IMR-90 (cell line): Measurements from ENCODE around the gene SESN1. TPM values are rescaled to one million over a fixed set of nuclear protein-coding genes. Genes with fewer than 3 reads are reported as not detected.

Experiments used
- ATAC-seq: fragments of 200-7000 bp; cut with Tn5 transposase; 2 replicates; pipeline ENCODE4 v1.9.1; 2020; ENCODE audit warnings: low read depth, mild to moderate bottlenecking, moderate library complexity
- BruUV-seq: library from RNA; stranded (reverse); fragments of 400-500 nt; replicated peaks from 2 replicates; lab custom pipeline; 2021; lab: Mats Ljungman, UMichigan
- CTCF ChIA-PET: fragments of 300-600 bp; formaldehyde crosslinking; extraction: SDS; loops from one replicate; lab custom pipeline; 2021; ENCODE audit warnings: antibody characterized with exemption; lab: Yijun Ruan, JAX
- POLR2A ChIA-PET: fragments of 300-600 bp; sonication (Branson Sonifier 250); formaldehyde crosslinking; loops from one replicate; lab custom pipeline; 2022; ENCODE audit warnings: antibody characterized with exemption; ENCODE audit not compliant: unreplicated experiment; lab: Charles Lee
- DNase-seq: peaks from one replicate; pipeline ENCODE4 v3.0.0; 2013
- H2AFZ ChIP-seq: replicated peaks from 2 replicates; pipeline ENCODE3; 2013; ENCODE audit warnings: low read length, mild to moderate bottlenecking; ENCODE audit not compliant: poor library complexity
- H2AK5ac ChIP-seq: 2 replicates; pipeline ENCODE4 v1.6.1; 2013; ENCODE audit warnings: low read depth, low read length, inconsistent platforms
- H2AK9ac ChIP-seq: replicated peaks from 2 replicates; pipeline ENCODE3; 2013; ENCODE audit warnings: mild to moderate bottlenecking, low read depth, low read length, moderate library complexity; ENCODE audit not compliant: poor library complexity
- H2BK120ac ChIP-seq: 2 replicates; pipeline ENCODE4 v1.6.1; 2013; ENCODE audit warnings: low read depth, low read length, inconsistent platforms
- H2BK15ac ChIP-seq: 3 replicates; pipeline ENCODE4 v1.6.1; 2013; ENCODE audit warnings: low read depth, low read length, inconsistent platforms
- H2BK20ac ChIP-seq: 2 replicates; pipeline ENCODE4 v1.6.1; 2013; ENCODE audit warnings: low read depth, mild to moderate bottlenecking, inconsistent platforms, low read length, moderate library complexity
- H2BK5ac ChIP-seq: 2 replicates; pipeline ENCODE4 v1.6.1; 2013; ENCODE audit warnings: mild to moderate bottlenecking, low read depth, low read length, inconsistent platforms; ENCODE audit not compliant: poor library complexity, severe bottlenecking
- H3K14ac ChIP-seq: replicated peaks from 2 replicates; pipeline ENCODE4 v1.6.1; 2013; ENCODE audit warnings: low read depth, low read length, inconsistent platforms
- H3K18ac ChIP-seq: 2 replicates; pipeline ENCODE4 v1.6.1; 2013; ENCODE audit warnings: low read depth, low read length, control low read depth
- H3K23ac ChIP-seq: 2 replicates; pipeline ENCODE4 v1.6.1; 2013; ENCODE audit warnings: low read depth, low read length, inconsistent platforms
- H3K27ac ChIP-seq: 2 replicates; pipeline ENCODE4 v1.5.1; 2013; ENCODE audit warnings: mild to moderate bottlenecking, control low read depth, low read length; ENCODE audit not compliant: insufficient read depth
- H3K27me3 ChIP-seq: 2 replicates; pipeline ENCODE4 v1.6.1; 2013; ENCODE audit warnings: low read length; ENCODE audit not compliant: control insufficient read depth, insufficient read depth
- H3K36me3 ChIP-seq: 2 replicates; pipeline ENCODE4 v1.6.1; 2013; ENCODE audit warnings: low read length, mixed read lengths; ENCODE audit not compliant: control insufficient read depth, insufficient read depth
- H3K4ac ChIP-seq: 2 replicates; pipeline ENCODE4 v1.6.1; 2013; ENCODE audit warnings: low read depth, low read length, inconsistent platforms
- H3K4me1 ChIP-seq: 2 replicates; pipeline ENCODE4 v1.6.1; 2013; ENCODE audit warnings: low read length, mixed read lengths; ENCODE audit not compliant: control insufficient read depth, insufficient read depth
- H3K4me2 ChIP-seq: 2 replicates; pipeline ENCODE4 v1.6.1; 2013; ENCODE audit warnings: low read depth, mild to moderate bottlenecking, control low read depth, low read length, moderate library complexity
- H3K4me3 ChIP-seq: 2 replicates; pipeline ENCODE4 v1.5.1; 2013; ENCODE audit warnings: low read depth, mild to moderate bottlenecking, control low read depth, low read length, moderate library complexity; ENCODE audit not compliant: insufficient read depth
- H3K56ac ChIP-seq: 2 replicates; pipeline ENCODE4 v1.6.1; 2013; ENCODE audit warnings: low read length, inconsistent platforms; ENCODE audit not compliant: insufficient read depth; ENCODE audit errors: extremely low read depth
- H3K79me1 ChIP-seq, 2 experiments: 2 replicates each; pipeline ENCODE4 v1.6.1; 2013; ENCODE audit warnings: low read length in 2 of 2, inconsistent platforms in 1 of 2, low read depth in 1 of 2
- H3K9ac ChIP-seq: 2 replicates; pipeline ENCODE4 v1.6.1; 2013; ENCODE audit warnings: low read depth, low read length, control low read depth
- H3K9me1 ChIP-seq: 2 replicates; pipeline ENCODE4 v1.6.1; 2013; ENCODE audit warnings: low read length, inconsistent platforms; ENCODE audit not compliant: insufficient read depth
- H3K9me3 ChIP-seq: 2 replicates; pipeline ENCODE4 v1.6.1; 2013; ENCODE audit warnings: low read length; ENCODE audit not compliant: control insufficient read depth, insufficient read depth
- H4K20me1 ChIP-seq: 2 replicates; pipeline ENCODE4 v1.6.1; 2013; ENCODE audit warnings: low read length, inconsistent platforms; ENCODE audit not compliant: insufficient read depth
- H4K5ac ChIP-seq: 2 replicates; pipeline ENCODE4 v1.6.1; 2013; ENCODE audit warnings: mild to moderate bottlenecking, low read depth, low read length, control low read depth
- H4K8ac ChIP-seq, 2 experiments: 2 replicates each; pipeline ENCODE4 v1.6.1; 2013; ENCODE audit warnings: low read depth in 2 of 2, low read length in 2 of 2, control low read depth in 1 of 2, inconsistent platforms in 1 of 2
- H4K91ac ChIP-seq: 2 replicates; pipeline ENCODE4 v1.6.1; 2013; ENCODE audit warnings: low read depth, low read length, inconsistent platforms; ENCODE audit not compliant: insufficient read depth
- BHLHE40 ChIP-seq: fragments of 150-350 bp; IDR thresholded peaks from 2 replicates; pipeline ENCODE4 v1.6.1; 2016; ENCODE audit warnings: mild to moderate bottlenecking, low read depth, low read length
- RCOR1 ChIP-seq: IDR thresholded peaks from 2 replicates; pipeline ENCODE4 v1.6.1; 2012; ENCODE audit warnings: mild to moderate bottlenecking, low read length, improper control_type of control experiment; ENCODE audit not compliant: insufficient replicate concordance
- RFX5 ChIP-seq: IDR thresholded peaks from 2 replicates; pipeline ENCODE4 v1.8.0; 2012; ENCODE audit warnings: low read depth, mild to moderate bottlenecking, low read length, moderate library complexity
- WGBS, 2 experiments: methylation state at CpG; one replicate each; pipeline versions ENCODE4 v1.1.5 to v1.1.7; 2013; ENCODE audit warnings: missing lambda C conversion rate in 2 of 2; ENCODE audit not compliant: insufficient read length in 1 of 2; ENCODE audit errors: extremely low coverage in 2 of 2; 5-methylcytosine and 5-hydroxymethylcytosine counted together
- dilution Hi-C: fragments of 300-500 bp; cut with HindIII; formaldehyde crosslinking; loops from one replicate; pipeline ENCODE4 v1.14.3; 2018; ENCODE audit warnings: low sequenced_read_pairs; ENCODE audit not compliant: unreplicated experiment
- in situ Hi-C: fragments of 300-500 bp; cut with MboI; formaldehyde crosslinking; loops from 3 replicates; pipeline ENCODE4 v1.14.3; 2019; ENCODE audit warnings: low sequenced_read_pairs, inconsistent platforms, mixed read lengths
- intact Hi-C: fragments of 100-400 bp; cut with micrococcal nuclease; formaldehyde crosslinking; loops from 2 replicates; pipeline ENCODE4 v1.10.0; 2022
- polyA plus RNA-seq, 3 experiments: library from polyadenylated mRNA; depleted of rRNA; stranded (reverse); fragments of >200 nt; gene quantifications; 2 replicates each; pipeline ENCODE4 v1.2.3, GENCODE V29; 2012; ENCODE audit warnings: low replicate concordance in 1 of 3
- total RNA-seq: library from RNA; depleted of rRNA; stranded (reverse); fragments of >200 nt; gene quantifications from 2 replicates; pipeline ENCODE4 v1.2.3, GENCODE V29; 2012

The SESN1 gene
- total and polyA plus RNA-seq, 2 of the 4 experiments (the other 2 are of a cell fraction): 9.7 to 16.7 TPM

DNA sequence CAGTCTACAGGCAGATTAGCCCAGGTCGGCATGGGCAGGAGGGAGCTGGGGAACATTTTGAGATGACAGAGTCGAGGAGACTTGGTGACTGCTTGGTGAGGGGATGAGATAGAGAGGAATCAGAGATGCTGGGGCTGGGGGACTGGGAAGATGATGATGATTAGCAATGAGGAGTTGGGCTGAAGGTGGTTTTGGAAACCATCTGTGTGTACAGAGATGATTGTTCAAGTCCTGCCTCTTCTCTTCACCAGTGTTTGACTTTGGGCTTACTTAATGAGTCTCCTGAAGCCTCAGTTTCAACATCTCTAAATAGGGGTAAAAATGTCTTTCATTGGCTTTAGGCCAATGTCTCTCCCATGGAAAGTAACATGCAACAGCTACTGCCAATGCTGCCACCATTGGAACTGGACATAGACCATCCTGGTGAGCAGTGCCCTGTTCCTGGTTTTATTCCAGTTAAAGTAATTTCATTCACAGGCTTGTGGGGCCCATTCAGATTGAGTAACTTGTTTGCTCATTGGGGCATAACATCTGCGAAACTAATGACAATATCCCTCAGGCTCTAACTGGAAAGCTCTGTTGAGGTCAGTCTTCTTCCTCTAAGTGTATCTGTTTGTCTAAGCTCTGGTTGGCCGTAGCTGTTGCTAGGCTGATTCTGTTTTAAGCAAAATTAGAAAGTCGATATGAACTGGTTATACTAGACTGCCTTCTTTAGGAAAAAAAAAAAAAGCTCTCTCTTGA, 147.4 kb downstream of the SESN1 start:
- no peaks in the 10 kb centered on the region for H3K9me3 ChIP-seq
- peak overlapping the region; percentile 15; the same call in 1 of the 2 replicates for H3K4ac ChIP-seq
- H3K36me3 ChIP-seq: no peaks in the 10 kb centered on the region
- DNase-seq (peak; percentile 82), ATAC-seq (peak; percentile 13)
- no peaks in the 10 kb centered on the region for H3K27me3 ChIP-seq
- ChIA-PET POLR2A (interaction anchor here (0.6 kb wide), 1 partner anchor 116 kb away, joined by 4 read pairs; no protein-coding TSS in a partner anchor), CTCF (no interaction called here)
- no peak overlapping the region for H4K5ac ChIP-seq
- TF ChIP-seq RFX5: peak; percentile 74; the same call in 1 of the 2 replicates
- TF ChIP-seq BHLHE40: no peak
- TF ChIP-seq RCOR1: no peak
- no peak overlapping the region for H4K91ac ChIP-seq
- intact Hi-C loops: no loop called here
- H3K14ac ChIP-seq: peak overlapping the region; percentile 41; the same call in 1 of the 2 replicates
- H3K27ac ChIP-seq: no peak overlapping the region
- H2BK5ac ChIP-seq: no peak overlapping the region
- dilution Hi-C loops: no loop called here
- no peak overlapping the region for H2BK20ac ChIP-seq
- H3K4me2 ChIP-seq: no peak overlapping the region
- H4K20me1 ChIP-seq: no peaks in the 10 kb centered on the region
- no peak overlapping the region for H3K4me3 ChIP-seq
- H4K8ac ChIP-seq: no peak overlapping the region; a peak in 1 of 4 replicates
- H3K9me1 ChIP-seq: peaks cover 14% of the 10 kb centered on the region
- H3K9ac ChIP-seq: no peak overlapping the region
- peak overlapping the region; percentile 18; the same call in 1 of the 2 replicates for H2BK120ac ChIP-seq
- WGBS, 2 experiments: no CpG with 5 or more reads among the region's 5 CpGs
- in situ Hi-C loops: no loop called here
- H2AK5ac ChIP-seq: no peak overlapping the region; the same call in 1 of the 2 replicates
- peaks cover 24% of the 10 kb centered on the region for H3K4me1 ChIP-seq
- 0 out of 3 replicates have a peak overlapping the region, but pooled peaks have one; percentile 10 for H2BK15ac ChIP-seq
- peak overlapping the region; percentile 68 for H2AFZ ChIP-seq
- no peak overlapping the region for H3K18ac ChIP-seq
- no peaks in the 10 kb centered on the region for H3K79me1 ChIP-seq
- H2AK9ac ChIP-seq: peak overlapping the region; percentile 53
- H3K56ac ChIP-seq: no peak overlapping the region
- BruUV-seq: no TSS peak
- H3K23ac ChIP-seq: peak overlapping the region; percentile 8; the same call in 1 of the 2 replicates
